Esophagus muscularis mucosa (tissue), 4 donors: ENCODE measurements around the gene PTPRS. TPM values are rescaled to one million over a fixed set of nuclear protein-coding genes. Genes with fewer than 3 reads are reported as not detected.

ENCODE experiments used
- DNase-seq: peaks from one replicate; pipeline ENCODE4 v3.0.0-alpha.2; 2017; ENCODE audit errors: extremely low spot score
- H3K27ac ChIP-seq, 4 donors: fragments of 200-600 bp; sonication (generic); replicated peaks in 1 of 4; 1 replicate in 3 of 4; 2 replicates in 1 of 4; pipeline ENCODE4 v1.5.1; 2016 to 2019; ENCODE audit warnings: mild to moderate bottlenecking in 1 of 4
- H3K27me3 ChIP-seq, 4 donors: fragments of 200-600 bp; sonication (generic); one replicate each; pipeline versions ENCODE4 v1.5.1 to v1.6.0; 2016 to 2019
- H3K36me3 ChIP-seq, 4 donors: fragments of 200-600 bp; sonication (generic); one replicate each; pipeline ENCODE4 v1.5.1; 2016 to 2019
- H3K4me1 ChIP-seq, 4 donors: fragments of 200-600 bp; sonication (generic); one replicate each; pipeline ENCODE4 v1.5.1; 2016 to 2019
- H3K4me3 ChIP-seq, 4 donors: fragments of 200-600 bp; sonication (generic); 1 replicate in 2 of 4; 2 replicates in 2 of 4; pipeline ENCODE4 v1.5.1; 2016 to 2019; ENCODE audit warnings: mild to moderate bottlenecking in 4 of 4, moderate library complexity in 1 of 4
- H3K9me3 ChIP-seq, 4 donors: fragments of 200-600 bp; sonication (generic); 1 replicate in 3 of 4; 2 replicates in 1 of 4; pipeline ENCODE4 v1.5.1; 2016 to 2019
- CTCF ChIP-seq, 3 experiments: fragments of 200-600 bp in 2 of 3; fragments of 450-650 bp in 1 of 3; sonication (generic) in 2 of 3; IDR thresholded peaks; one replicate each; pipeline ENCODE4 v1.5.1; 2017 to 2019; ENCODE audit warnings: antibody characterized with exemption in 3 of 3, mild to moderate bottlenecking in 2 of 3, moderate library complexity in 1 of 3
- EP300 ChIP-seq: sonication (generic); formaldehyde crosslinking; IDR thresholded peaks from one replicate; pipeline ENCODE4 v1.6.1; 2017; ENCODE audit warnings: antibody characterized with exemption
- POLR2A ChIP-seq: fragments of 450-650 bp; IDR thresholded peaks from one replicate; pipeline ENCODE4 v1.6.1; 2017; ENCODE audit warnings: antibody characterized with exemption, moderate library complexity, mild to moderate bottlenecking, low read depth
- POLR2AphosphoS5 ChIP-seq, 2 donors: sonication (generic); formaldehyde crosslinking; IDR thresholded peaks; one replicate each; pipeline ENCODE4 v1.6.1; 2017; ENCODE audit warnings: antibody characterized with exemption in 2 of 2
- WGBS: methylation state at CpG from one replicate; pipeline ENCODE4 v1.1.5; 2018; 5-methylcytosine and 5-hydroxymethylcytosine counted together
- intact Hi-C: fragments of 100-400 bp; cut with DNase I; formaldehyde crosslinking; loops from one replicate; pipeline ENCODE4 v1.15.1; 2023
- total RNA-seq, 4 donors: library from RNA; depleted of rRNA; stranded (reverse); fragments of >200 nt; gene quantifications; one replicate each; pipeline versions ENCODE4 v1.1.0 to v1.2.1, GENCODE V29; 2016

PTPRS gene
- total RNA-seq, 4 donors from 2014 or later = 140 to 311 (median 224) TPM

GRCh38 chr19:5333581-5334365 is 6.8 kb downstream of the PTPRS start:
- 92% methylated on average over 12 of the region's 17 CpGs for WGBS
- TF ChIP-seq EP300 = no peak
- no peak for TF ChIP-seq CTCF (IDR thresholded peaks at IDR 0.05)
- TF ChIP-seq POLR2AphosphoS5 (IDR thresholded peaks at IDR 0.05) = no peak
- intact Hi-C loops = no loop called here

GRCh38 chr19:5332501-5332900 is 8.1 kb downstream of the PTPRS start:
- 93% methylated on average over 10 of the region's 11 CpGs for WGBS
- no peaks in the 10 kb centered on the region for H3K36me3 ChIP-seq
- no peaks in the 10 kb centered on the region for H3K4me1 ChIP-seq
- H3K4me3 ChIP-seq = no peak overlapping the region
- H3K27me3 ChIP-seq = peaks cover 0 to 41% (median 6%) of the 10 kb centered on the region in 4 donors
- TF ChIP-seq POLR2AphosphoS5 (IDR thresholded peaks at IDR 0.05) (no peak), POLR2A (no peak), CTCF (IDR thresholded peaks at IDR 0.05) (no peak), EP300 (no peak)
- no peak overlapping the region for H3K27ac ChIP-seq
- intact Hi-C loops = no loop called here
- H3K9me3 ChIP-seq = no peaks in the 10 kb centered on the region
- DNase-seq = no peak

More at GRCh38 chr19:5333581-5334365, 6.8 kb downstream of the PTPRS start:
- Histone ChIP-seq H3K27ac (no peak overlapping the region), H3K9me3 (no peaks in the 10 kb centered on the region), H3K36me3 (no peaks in the 10 kb centered on the region), H3K27me3 (peaks cover 0 to 52% (median 18%) of the 10 kb centered on the region in 4 donors), H3K4me1 (peaks cover under 1 to 6% (median 3%) of the 10 kb centered on the region in 4 donors), H3K4me3 (no peak overlapping the region)
- no peak for DNase-seq

GRCh38 chr19:5331790-5332189 is 8.8 kb downstream of the PTPRS start:
- no peak overlapping the region for H3K4me3 ChIP-seq
- H3K27me3 ChIP-seq = peaks cover 0 to 34% (median 2%) of the 10 kb centered on the region in 4 donors
- WGBS = 84% methylated on average over 13 of the region's 13 CpGs
- no peaks in the 10 kb centered on the region for H3K4me1 ChIP-seq
- no peaks in the 10 kb centered on the region for H3K36me3 ChIP-seq
- H3K27ac ChIP-seq = no peak overlapping the region
- TF ChIP-seq CTCF (IDR thresholded peaks at IDR 0.05) = no peak
- no peak for TF ChIP-seq POLR2A
- TF ChIP-seq EP300 = no peak
- no peak for TF ChIP-seq POLR2AphosphoS5 (IDR thresholded peaks at IDR 0.05)
- DNase-seq = no peak
- intact Hi-C loops = no loop called here
- H3K9me3 ChIP-seq = no peaks in the 10 kb centered on the region

GRCh38 chr19:5330307-5330720 is 10.3 kb downstream of the PTPRS start:
- Histone ChIP-seq H3K27me3 (peaks cover 0 to 19% (median 0%) of the 10 kb centered on the region in 4 donors), H3K9me3 (peaks cover 0 to under 1% (median 0%) of the 10 kb centered on the region in 4 donors), H3K27ac (no peak overlapping the region), H3K36me3 (no peaks in the 10 kb centered on the region), H3K4me3 (no peak overlapping the region), H3K4me1 (no peaks in the 10 kb centered on the region)
- WGBS = 95% methylated on average over 10 of the region's 10 CpGs
- intact Hi-C loops = no loop called here
- TF ChIP-seq POLR2AphosphoS5 (IDR thresholded peaks at IDR 0.05) = no peak
- no peak for TF ChIP-seq EP300
- no peak for TF ChIP-seq CTCF (IDR thresholded peaks at IDR 0.05)
- TF ChIP-seq POLR2A = no peak
- DNase-seq = no peak
